SH-SY5Y (cell line): ENCODE data around the gene AFM.

Experiments used
- GATA2 ChIP-seq: IDR thresholded peaks from 2 replicates; pipeline ENCODE4 v1.6.1; 2011; ENCODE audit warnings: mild to moderate bottlenecking, low read depth, low read length
- GATA3 ChIP-seq: IDR thresholded peaks from 2 replicates; pipeline ENCODE4 v1.6.1; 2011; ENCODE audit warnings: low read depth, mild to moderate bottlenecking, low read length, moderate library complexity

AFM gene

GRCh38 chr4:73481358-73481757 is at the start of gene AFM:
Gene AFM, plus strand, starts transcription at chr4:73481745. Its CDS starts 31 bp downstream, at chr4:73481776.
- TF ChIP-seq GATA2 (no peak), GATA3 (no peak)

- TF ChIP-seq GATA2 (no peak), GATA3 (no peak)
These were observed 49.8 kb upstream of the AFM start for GRCh38 chr4:73431813-73432168.

GRCh38 chr4:73432169-73433000 is 49.2 kb upstream of the AFM start:
- TF ChIP-seq GATA2 (no peak), GATA3 (no peak)

GRCh38 chr4:73433140-73433539 is 48.4 kb upstream of the AFM start:
- no peak for TF ChIP-seq GATA3
- no peak for TF ChIP-seq GATA2

- TF ChIP-seq GATA3 (no peak), GATA2 (no peak)
These were observed 47.2 kb upstream of the AFM start for GRCh38 chr4:73434311-73434710.

GRCh38 chr4:73435984-73436383 is 45.6 kb upstream of the AFM start, which contains the start of gene AFP:
Gene AFP, plus strand, starts transcription at chr4:73436221. Its CDS starts 42 bp downstream, at chr4:73436263.
- TF ChIP-seq GATA2 (no peak), GATA3 (no peak)

- TF ChIP-seq GATA2 = no peak
- no peak for TF ChIP-seq GATA3
These were observed 44.6 kb upstream of the AFM start for GRCh38 chr4:73436674-73437557.

GRCh38 chr4:73437558-73437956 is 44.0 kb upstream of the AFM start:
- TF ChIP-seq GATA3 = no peak
- no peak for TF ChIP-seq GATA2

- TF ChIP-seq GATA3 (no peak), GATA2 (no peak)
These were observed 43.5 kb upstream of the AFM start for GRCh38 chr4:73438048-73438447.

GRCh38 chr4:73438582-73439215 is 42.8 kb upstream of the AFM start:
- TF ChIP-seq GATA3 (no peak), GATA2 (no peak)

GRCh38 chr4:73439445-73439844 is 42.1 kb upstream of the AFM start:
- TF ChIP-seq GATA3 (no peak), GATA2 (no peak)

- TF ChIP-seq GATA2 (no peak), GATA3 (no peak)
These were observed 41.6 kb upstream of the AFM start for GRCh38 chr4:73439991-73440390.

- no peak for TF ChIP-seq GATA2
- TF ChIP-seq GATA3 = no peak
These were observed 40.9 kb upstream of the AFM start for GRCh38 chr4:73440653-73441052.

GRCh38 chr4:73442275-73442674 is 39.3 kb upstream of the AFM start:
- TF ChIP-seq GATA3 (no peak), GATA2 (no peak)
